Right atrium auricular region (tissue), 2 donors: ENCODE results near the gene MTUS2. TPM values are rescaled to one million over a fixed set of nuclear protein-coding genes. Genes with fewer than 3 reads are reported as not detected.
"Not testable (repeated sequence)": the region's sequence is repeated elsewhere in the genome, so short reads cannot be mapped to it uniquely, and the experiment has no call there.

ENCODE experiments used
- DNase-seq: peaks from one replicate; pipeline ENCODE4 v3.0.0-alpha.2; 2019; ENCODE audit warnings: low spot score
- H3K27ac ChIP-seq, 2 donors: fragments of 200-600 bp; sonication (generic); 1 replicate in 1 of 2; 2 replicates in 1 of 2; pipeline ENCODE4 v1.5.1; 2016 to 2019
- H3K27me3 ChIP-seq, 2 donors: fragments of 200-600 bp; sonication (generic); one replicate each; pipeline versions ENCODE4 v1.5.1 to v1.6.0; 2017 to 2019
- H3K36me3 ChIP-seq: fragments of 200-600 bp; sonication (generic); one replicate; pipeline ENCODE4 v1.5.1; 2016
- H3K4me1 ChIP-seq, 2 donors: fragments of 200-600 bp; sonication (generic); one replicate each; pipeline versions ENCODE4 v1.5.1 to v1.6.0; 2017 to 2019
- H3K4me3 ChIP-seq, 2 donors: fragments of 200-600 bp; sonication (generic); 1 replicate in 1 of 2; 2 replicates in 1 of 2; pipeline ENCODE4 v1.5.1; 2017 to 2019; ENCODE audit warnings: mild to moderate bottlenecking in 1 of 2, moderate library complexity in 1 of 2
- H3K9me3 ChIP-seq, 2 donors: fragments of 200-600 bp; sonication (generic); one replicate each; pipeline ENCODE4 v1.5.1; 2019
- total RNA-seq, 2 donors: library from RNA; depleted of rRNA; stranded (reverse); fragments of >200 nt; gene quantifications; one replicate each; pipeline ENCODE4 v1.1.0, GENCODE V29; 2016
- TF ChIP-seq, protein P1 (sequence below), 2 donors: fragments of 200-600 bp; sonication (generic); IDR thresholded peaks; one replicate each; pipeline ENCODE4 v1.5.1; 2019; ENCODE audit warnings: antibody characterized with exemption in 2 of 2

Gene MTUS2
- total RNA-seq, 2 donors from 2014 or later: 34.6 to 142 TPM

DNA sequence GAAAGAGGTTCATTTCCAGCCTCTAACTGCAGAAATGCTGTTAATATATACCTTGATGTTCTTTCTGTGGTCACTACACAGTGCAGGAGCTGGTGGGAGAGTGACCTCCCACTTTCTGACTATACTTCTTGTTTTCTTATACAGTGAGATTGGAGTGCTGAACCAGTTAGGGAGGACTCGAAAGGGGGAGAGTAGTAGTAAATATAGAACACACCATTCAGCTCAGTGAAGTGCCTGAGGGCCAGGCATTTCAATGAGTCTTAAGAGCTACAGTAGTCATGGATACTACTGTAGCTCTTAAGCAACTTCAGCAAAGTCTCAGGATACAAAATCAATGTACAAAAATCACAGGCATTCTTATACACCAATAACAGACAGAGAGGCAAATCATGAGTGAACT lies 372.9 kb downstream of the MTUS2 start:
- Histone ChIP-seq H3K27ac (no peak overlapping the region), H3K4me1 (no peaks in the 10 kb centered on the region), H3K36me3 (no peaks in the 10 kb centered on the region), H3K4me3 (no peak overlapping the region), H3K27me3 (no peaks in the 10 kb centered on the region), H3K9me3 (no peaks in the 10 kb centered on the region)
- DNase-seq: no peak
- TF ChIP-seq, protein P1, sequence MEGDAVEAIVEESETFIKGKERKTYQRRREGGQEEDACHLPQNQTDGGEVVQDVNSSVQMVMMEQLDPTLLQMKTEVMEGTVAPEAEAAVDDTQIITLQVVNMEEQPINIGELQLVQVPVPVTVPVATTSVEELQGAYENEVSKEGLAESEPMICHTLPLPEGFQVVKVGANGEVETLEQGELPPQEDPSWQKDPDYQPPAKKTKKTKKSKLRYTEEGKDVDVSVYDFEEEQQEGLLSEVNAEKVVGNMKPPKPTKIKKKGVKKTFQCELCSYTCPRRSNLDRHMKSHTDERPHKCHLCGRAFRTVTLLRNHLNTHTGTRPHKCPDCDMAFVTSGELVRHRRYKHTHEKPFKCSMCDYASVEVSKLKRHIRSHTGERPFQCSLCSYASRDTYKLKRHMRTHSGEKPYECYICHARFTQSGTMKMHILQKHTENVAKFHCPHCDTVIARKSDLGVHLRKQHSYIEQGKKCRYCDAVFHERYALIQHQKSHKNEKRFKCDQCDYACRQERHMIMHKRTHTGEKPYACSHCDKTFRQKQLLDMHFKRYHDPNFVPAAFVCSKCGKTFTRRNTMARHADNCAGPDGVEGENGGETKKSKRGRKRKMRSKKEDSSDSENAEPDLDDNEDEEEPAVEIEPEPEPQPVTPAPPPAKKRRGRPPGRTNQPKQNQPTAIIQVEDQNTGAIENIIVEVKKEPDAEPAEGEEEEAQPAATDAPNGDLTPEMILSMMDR (IDR thresholded peaks at IDR 0.05): no peak

DNA sequence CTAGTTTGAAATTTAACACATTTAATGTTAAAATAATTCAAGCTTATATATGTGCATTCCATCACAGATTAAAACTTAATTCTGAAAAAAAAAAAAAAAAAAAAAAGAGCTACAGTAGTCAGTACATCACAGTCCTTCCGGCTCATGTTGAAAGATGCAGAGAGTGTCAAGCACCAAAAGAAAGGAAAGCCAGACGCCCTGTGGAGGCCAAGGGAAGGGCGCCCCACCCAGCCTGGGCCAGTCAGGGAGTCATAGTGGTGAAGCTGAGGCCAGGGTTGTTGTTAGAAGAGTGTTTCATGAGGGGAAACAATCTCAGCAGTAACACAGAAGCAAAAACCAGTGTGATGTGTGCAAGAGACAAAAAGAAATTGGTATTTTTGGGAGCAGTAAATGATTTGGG lies 375.3 kb downstream of the MTUS2 start:
- DNase-seq: no peak
- Histone ChIP-seq H3K4me3 (no peak overlapping the region), H3K4me1 (no peaks in the 10 kb centered on the region), H3K9me3 (no peaks in the 10 kb centered on the region), H3K27me3 (no peaks in the 10 kb centered on the region), H3K27ac (no peak overlapping the region), H3K36me3 (no peaks in the 10 kb centered on the region)
- TF ChIP-seq, protein P1 (IDR thresholded peaks at IDR 0.05): no peak

DNA sequence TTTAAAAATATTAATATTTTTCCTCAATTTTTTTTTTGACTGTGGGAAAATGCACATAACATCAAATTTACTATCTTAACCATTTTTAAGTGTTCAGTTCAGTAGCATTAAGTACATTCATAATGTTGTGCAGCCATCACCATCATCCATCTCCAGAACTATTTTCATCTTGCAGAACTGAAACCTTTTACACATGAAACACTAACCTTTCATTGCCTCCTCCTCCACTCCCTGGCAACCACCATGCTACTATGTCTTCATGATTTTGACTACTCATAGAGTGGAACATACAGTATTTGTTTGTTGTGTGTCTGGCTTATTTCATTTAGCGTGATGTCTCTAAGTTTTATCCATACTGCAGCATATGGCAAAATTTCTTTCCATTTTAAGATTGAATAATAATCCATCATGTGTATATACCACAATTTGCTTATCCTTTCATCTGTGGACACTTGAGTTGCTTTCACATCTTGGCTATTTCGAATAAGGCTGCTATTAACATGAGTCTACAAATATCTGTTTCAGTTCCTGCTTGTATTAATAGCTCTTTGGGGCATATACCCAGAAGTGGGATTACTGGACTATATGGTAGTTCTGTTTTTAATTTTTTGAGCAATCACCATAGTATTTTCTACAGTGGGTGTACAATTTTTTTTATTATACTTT lies 376.4 kb downstream of the MTUS2 start:
- no peaks in the 10 kb centered on the region for H3K9me3 ChIP-seq
- no peaks in the 10 kb centered on the region for H3K4me1 ChIP-seq
- H3K4me3 ChIP-seq: no peak overlapping the region
- TF ChIP-seq, protein P1 (IDR thresholded peaks at IDR 0.05): no peak
- no peaks in the 10 kb centered on the region for H3K27me3 ChIP-seq
- DNase-seq: no peak
- H3K36me3 ChIP-seq: no peaks in the 10 kb centered on the region
- no peak overlapping the region for H3K27ac ChIP-seq

DNA sequence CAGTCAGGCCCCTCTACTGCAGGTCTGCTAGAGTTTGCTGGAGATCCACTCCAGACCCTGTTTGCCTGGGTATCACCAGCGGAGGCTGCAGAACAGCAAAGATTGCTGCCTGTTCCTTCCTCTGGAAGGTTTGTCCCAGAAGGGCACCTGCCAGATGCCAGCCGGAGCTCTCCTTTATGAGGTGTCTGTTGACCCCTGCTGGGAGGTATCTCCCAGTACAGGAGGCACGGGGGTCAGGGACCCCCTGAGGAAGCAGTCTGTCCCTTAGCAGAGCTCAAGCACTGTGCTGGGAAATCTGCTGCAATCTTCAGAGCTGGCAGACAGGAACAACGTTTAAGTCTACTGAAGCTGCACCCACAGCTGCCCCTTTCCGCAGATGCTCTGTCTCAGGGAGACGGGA lies 382.6 kb downstream of the MTUS2 start:
- H3K9me3 ChIP-seq, H3K27ac ChIP-seq, H3K27me3 ChIP-seq, H3K4me3 ChIP-seq, DNase-seq, H3K4me1 ChIP-seq, H3K36me3 ChIP-seq: not testable (repeated sequence)

DNA sequence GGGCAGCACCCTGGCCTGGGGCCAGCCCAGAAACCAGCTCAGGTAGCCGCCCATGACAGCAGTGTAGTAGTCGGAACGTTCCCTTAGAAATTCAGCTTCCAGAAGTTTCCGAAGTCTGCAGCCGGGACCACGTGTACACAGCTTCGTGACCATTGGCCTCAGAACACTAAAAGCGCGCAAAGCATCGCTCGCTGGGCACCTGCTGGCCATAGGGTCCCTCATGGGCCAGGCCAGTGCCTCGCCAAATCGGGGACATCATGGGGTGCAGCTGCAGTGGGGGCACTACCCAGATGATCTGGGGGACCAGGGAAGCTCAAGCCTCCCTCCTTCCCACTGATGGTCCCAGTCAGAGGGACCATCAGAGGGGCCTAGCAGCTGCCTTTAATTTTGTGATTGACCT lies 384.5 kb downstream of the MTUS2 start:
- H3K36me3 ChIP-seq: no peaks in the 10 kb centered on the region
- no peak overlapping the region for H3K27ac ChIP-seq
- no peak overlapping the region for H3K4me3 ChIP-seq
- TF ChIP-seq, protein P1 (IDR thresholded peaks at IDR 0.05): no peak
- DNase-seq: no peak
- H3K9me3 ChIP-seq: no peaks in the 10 kb centered on the region
- no peaks in the 10 kb centered on the region for H3K4me1 ChIP-seq
- no peaks in the 10 kb centered on the region for H3K27me3 ChIP-seq

DNA sequence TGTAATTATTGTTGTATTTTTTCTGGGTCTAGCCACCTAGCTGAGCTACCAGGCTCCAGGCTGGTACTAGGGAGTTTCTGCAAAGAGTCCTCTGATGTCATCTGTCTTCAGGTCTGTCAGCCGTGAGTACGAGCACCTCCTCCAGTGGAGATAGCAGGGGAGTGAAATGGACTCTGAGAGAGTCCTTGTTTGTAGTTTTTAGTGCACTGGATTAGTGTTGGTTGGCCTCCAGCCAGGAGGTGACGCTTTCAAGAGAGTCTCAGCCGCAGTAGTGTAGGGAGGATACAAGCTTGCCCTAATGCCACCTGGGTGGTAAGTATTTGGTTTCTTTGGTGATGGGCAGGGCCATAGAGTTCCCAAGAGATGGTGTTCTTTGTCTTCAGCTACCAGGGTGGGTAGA lies 390.5 kb downstream of the MTUS2 start:
- Histone ChIP-seq H3K27me3 (no peaks in the 10 kb centered on the region), H3K36me3 (no peaks in the 10 kb centered on the region), H3K4me3 (no peak overlapping the region), H3K27ac (no peak overlapping the region), H3K9me3 (no peaks in the 10 kb centered on the region), H3K4me1 (no peaks in the 10 kb centered on the region)
- no peak for DNase-seq
- TF ChIP-seq, protein P1 (IDR thresholded peaks at IDR 0.05): no peak

DNA sequence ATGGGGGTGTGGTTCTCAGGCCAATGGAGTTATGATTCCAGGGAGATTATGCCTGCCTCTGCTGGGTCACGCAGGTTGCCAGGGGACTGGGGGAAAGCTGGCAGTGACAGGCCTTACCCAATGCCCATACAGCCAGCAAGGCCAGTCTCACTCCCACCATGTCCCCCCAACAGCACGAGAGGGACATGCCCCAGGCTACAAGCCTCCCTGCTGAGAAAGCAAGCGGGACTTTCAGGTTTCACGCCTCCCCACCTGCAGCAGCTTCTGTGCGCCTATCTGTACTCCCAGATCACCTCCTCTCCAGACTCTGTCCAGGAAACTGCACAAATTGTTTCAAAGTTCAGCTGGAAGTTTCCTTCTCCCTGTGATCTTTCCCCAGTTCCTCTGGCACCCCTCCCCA lies 391.0 kb downstream of the MTUS2 start:
- not testable (repeated sequence) for H3K9me3 ChIP-seq, H3K4me1 ChIP-seq, H3K4me3 ChIP-seq, H3K27me3 ChIP-seq, H3K27ac ChIP-seq, DNase-seq, H3K36me3 ChIP-seq
